Inflammatory macrophage treated with lipopolysaccharide for 1 hour (primary cell): Measurements from ENCODE around the gene ITIH3.

Source experiments
- DNase-seq, 2 donors: peaks; one replicate each; pipeline ENCODE4 v3.0.0-alpha.2; 2020 to 2022

ITIH3 gene

DNA sequence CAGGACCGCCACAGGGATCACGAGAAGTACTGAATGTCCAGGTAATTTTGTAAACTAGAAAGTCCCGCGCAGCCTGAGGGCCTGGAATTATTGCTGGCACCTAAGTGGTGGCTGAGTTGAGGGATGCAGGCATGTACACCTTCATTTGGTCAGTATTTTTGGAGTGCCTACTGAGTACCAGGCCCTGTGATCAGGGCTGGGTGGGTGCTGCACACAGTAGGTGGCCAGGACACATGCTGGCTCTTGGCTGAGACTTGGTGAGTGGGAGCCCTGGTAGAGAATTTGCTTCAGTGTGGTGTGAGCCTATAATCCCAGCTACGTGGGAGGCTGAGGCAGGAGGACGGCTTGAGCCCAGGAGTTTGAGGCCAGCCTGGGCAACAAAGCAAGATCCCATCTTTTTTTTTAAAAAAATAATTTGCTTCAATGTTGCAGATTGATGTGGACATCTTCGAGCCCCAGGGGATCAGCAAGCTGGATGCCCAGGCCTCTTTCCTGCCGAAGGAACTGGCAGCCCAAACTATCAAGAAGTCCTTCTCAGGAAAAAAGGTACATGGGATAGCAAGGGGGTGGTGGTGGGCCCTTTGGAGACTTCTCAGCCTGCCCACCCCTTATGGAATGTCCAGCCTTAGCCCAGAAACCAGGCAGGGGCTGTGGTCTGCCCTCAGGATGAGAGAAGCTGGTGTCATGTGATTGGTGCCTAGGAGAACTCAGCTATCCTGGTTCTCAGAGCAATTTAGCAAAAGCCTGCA is 14.6 kb upstream of the ITIH3 start:
- no peak for DNase-seq

DNA sequence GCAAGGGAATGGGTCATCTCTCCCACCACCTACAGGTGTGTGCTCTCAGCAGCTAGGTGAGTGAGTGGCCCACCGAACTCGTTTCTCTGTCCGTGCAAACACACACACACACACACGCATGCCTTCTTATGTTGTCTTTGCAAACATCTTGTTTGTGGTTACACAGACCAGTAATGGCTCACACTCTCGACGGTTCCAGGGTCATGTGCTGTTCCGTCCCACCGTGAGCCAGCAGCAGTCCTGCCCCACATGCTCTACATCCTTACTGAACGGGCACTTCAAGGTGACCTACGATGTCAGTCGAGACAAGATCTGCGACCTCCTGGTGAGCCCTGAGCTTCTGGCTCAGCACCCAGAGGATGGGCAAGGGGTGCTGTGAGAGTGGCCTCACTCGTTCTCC is 12.9 kb upstream of the ITIH3 start:
- DNase-seq: no peak

DNA sequence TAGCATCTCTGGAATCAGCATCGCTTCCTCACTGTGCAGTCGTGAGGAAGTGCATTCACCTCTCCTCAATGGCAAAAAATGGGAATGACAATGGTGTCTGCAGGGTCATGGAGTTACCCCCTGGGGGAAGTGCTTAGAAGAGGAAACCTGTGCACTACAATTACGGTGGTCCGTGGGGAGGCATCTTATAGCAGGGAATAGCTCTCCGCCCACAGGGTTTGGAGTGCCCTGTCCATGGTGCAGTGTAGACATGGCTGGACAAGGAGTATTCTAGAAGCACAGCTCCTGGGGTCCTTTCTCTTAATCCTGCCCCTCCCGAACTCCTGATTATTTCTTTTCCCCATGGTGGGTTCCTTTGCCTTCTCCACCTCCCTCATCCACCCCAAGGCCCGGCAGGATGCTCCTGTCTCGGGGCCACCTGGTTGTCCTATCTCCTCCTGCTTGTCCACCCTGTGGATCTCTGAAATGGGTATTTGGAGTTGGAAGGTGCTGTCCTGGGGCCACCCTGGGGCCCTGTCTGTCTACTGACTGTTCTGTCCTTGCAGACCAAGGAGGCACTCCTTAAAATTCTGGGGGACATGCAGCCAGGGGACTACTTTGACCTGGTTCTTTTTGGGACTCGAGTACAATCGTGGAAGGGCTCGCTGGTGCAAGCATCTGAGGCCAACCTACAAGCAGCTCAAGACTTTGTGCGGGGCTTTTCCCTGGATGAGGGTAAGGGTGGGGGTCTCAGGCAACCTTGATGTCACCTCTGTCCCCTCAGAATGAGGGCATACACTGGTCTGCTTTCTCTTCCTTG is 12.0 kb upstream of the ITIH3 start:
- no peak for DNase-seq

DNA sequence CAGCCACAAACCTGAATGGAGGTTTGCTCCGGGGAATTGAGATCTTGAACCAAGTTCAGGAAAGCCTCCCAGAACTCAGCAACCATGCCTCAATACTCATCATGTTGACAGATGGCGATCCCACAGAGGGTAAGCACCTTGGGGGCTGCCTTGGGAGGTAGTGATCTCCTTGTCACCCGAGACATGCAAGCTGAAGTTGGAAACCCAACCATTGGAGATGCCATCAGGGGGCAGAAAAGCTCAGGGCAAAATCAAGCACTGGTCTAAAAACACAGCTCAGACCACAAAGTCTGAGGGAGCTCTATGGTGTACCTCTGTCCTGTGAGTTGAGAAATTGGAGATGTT is 11.4 kb upstream of the ITIH3 start:
- no peak for DNase-seq

DNA sequence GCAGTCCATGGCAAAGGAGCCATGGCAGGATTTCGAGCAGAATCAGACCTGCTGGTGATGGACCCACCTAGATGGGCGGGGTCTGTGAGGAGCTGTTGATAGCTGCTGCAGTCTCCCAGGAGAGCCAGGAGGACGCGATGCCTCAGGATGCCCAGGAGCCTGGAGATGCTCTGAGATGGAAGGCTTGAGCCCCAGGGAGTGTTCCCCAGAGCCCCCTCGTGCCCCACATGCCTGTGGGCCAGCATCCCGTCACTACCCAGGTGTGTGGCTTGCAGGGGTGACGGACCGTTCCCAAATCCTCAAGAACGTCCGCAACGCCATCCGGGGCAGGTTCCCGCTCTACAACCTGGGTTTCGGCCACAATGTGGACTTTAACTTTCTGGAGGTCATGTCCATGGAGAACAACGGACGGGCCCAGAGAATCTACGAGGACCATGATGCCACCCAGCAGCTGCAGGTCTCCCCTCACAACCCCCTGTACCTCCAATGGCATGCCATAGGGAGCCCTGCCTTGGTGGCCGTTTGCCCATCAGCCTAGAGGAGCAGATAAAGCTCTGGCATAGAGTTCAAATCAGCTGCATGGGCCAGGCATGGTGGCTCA is 10.5 kb upstream of the ITIH3 start:
- DNase-seq: no peak

DNA sequence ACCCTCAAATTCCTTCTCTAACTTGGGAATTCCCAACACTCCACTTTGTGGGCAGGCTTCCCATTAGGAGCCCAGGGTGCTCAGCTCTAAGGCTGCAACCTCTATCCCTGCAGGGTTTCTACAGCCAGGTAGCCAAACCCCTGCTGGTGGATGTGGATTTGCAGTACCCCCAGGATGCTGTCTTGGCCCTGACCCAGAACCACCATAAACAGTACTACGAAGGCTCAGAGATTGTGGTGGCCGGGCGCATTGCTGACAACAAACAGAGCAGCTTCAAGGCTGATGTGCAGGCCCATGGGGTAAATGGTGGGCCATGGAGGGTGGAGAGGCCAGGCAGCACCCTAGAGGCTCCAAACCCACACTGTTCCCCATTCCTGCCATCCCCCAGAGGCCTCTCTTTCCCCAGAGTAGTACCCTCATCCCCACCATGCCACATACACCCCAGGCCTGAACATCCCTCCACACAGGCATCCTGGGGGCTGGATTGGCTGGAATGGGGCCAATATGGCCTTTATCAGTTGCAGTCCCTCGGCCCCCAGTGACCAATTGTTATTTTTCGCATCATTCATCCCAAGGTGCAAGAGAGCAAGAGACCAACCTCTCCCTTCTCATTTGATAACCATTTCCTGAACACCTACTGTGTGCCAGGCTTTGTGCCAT is 9.5 kb upstream of the ITIH3 start:
- DNase-seq: no peak

DNA sequence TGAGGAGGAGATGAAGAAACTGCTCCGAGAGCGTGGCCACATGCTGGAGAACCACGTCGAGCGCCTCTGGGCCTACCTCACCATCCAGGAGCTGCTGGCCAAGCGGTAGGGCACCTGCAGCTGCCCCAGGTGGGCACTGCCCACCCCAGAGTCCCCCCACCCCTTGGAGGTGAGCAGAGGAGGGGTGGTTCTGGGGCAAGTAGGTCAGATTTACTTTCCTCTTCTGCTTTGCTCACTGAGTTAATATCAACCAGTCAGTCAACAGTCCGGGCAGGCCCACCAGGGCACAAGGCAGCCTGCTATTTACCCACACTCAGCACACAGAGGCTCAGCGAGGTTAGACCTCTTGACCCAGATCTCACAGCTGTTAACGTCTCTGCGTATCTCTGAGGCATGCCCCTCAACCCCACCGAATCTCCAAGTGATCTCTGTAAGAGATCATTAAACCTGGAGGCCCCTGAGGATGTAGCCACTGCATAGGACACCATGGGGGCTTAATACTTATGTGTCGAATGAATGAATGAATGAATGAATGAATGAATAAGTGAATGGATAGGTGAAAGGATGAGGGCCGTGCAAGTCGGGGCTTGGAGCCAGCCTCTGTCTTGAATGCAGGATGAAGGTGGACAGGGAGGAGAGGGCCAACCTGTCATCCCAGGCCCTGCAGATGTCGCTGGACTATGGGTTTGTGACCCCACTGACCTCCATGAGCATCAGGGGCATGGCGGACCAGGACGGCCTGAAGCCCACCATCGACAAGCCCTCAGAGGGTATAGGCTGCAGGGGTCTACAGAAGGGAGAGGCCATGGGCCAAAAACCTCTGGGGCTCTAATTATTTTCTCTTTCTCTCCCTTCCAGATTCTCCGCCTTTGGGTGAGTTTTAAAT is 8.0 kb upstream of the ITIH3 start:
- no peak for DNase-seq

DNA sequence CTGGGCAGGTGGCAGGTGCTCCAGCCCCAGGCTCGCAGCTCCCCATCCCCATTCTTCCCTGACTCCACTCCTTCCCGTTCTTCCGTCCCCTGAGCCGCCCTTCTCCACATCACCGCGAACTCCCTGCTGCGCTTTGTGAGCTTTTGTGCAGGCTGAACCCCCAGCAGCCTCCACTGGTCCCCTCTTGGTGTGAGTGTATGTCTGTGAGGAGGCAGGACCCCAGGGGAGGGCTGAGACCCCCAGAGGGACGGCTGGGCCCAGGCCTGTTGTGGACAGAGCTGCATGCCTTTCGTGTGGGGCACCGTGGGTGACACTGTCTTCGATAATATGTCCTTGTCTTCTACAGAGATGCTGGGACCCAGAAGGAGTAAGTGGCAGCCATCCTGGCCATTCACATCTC is 7.3 kb upstream of the ITIH3 start:
- DNase-seq: no peak

DNA sequence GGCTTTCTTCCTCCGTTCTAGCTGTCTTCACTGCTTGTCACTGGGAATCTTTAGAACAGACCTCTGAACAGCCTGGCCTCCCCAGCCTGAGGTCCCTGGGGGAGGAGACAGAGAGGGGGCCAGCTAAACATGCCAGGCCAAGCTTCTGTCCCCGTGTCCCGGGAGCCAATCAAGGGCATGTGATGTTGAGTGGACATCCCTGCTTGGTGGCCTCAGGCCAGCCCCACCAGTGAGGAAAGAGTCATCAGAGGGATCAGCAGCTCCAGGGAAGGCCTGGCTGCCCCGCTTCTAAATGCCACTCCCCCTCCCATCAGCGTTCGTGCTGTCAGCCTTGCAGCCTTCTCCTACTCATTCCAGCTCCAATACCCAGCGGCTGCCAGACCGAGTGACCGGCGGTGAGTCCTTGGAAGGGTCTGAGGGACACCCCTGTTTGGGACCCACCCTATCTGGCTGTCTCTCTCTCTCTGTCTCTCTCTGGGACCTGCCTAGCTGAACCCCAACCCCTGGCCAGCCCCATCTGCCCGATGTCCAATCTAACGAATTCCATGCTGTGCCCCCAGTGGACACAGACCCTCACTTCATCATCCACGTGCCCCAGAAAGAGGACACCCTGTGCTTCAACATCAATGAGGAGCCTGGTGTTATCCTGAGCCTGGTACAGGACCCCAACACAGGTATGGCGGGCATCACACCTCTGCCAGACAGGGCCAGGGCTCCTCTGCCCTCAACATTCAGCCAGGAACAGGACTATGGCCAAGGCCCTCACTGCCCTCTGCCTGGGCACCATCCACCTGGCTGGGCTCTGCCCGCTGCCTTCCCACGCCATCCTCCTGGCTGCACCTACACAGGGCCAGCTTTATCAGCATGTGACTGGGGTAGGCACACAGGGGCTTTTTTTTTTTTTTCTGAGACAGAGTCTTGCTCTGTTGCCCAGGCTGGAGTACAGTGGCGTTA is 6.6 kb upstream of the ITIH3 start:
- DNase-seq: no peak

DNA sequence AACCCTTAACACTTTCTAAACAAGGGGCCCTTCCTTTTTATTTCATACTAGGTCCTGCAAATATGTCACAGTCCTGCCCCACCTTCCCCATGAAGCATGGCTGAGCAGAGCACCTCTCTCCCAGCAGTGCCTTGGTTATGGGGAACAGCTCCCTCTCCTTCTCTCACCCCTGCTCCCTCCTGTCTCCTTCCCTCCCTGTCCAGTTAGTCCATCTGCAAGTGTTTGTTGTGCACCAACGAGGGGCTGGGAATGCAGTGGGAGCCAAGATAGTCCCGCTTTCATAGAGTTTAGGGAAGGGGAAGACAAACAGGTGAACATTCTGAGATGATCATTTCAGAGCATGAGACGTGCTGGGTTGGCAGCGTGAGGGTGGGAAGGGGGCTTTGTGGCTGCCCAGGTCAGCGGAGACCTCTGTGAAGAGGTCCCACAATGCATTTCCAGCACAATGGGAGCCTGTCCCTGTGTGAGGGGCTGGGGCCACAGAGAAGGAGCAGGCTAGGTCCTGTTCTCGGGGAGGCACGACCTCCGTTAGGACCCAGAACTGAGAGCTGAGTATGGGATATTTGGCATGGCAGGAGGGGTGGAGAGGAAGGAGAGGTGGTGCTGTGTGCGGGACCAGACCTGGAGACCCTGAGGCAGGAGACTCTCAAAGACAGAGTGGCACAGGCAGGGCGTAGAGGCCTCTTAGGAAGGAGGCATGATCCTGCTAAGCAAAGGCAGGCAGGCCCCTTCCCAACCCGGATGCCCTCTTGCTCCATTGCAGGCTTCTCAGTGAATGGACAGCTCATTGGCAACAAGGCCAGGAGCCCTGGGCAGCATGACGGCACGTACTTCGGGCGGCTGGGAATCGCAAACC is 5.5 kb upstream of the ITIH3 start:
- no peak for DNase-seq

DNA sequence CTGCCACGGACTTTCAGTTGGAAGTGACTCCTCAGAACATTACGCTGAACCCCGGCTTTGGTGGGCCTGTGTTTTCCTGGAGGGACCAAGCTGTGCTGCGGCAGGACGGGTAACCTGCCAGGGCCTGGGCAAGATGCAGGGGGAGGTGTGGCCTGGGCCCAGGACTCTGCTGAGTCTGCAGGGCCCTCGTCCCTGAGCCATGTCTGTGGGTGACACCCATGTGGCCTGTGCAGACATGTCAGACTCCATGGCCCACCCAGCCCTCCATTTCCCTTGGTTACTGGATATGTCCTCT is 4.9 kb upstream of the ITIH3 start:
- DNase-seq: no peak

DNA sequence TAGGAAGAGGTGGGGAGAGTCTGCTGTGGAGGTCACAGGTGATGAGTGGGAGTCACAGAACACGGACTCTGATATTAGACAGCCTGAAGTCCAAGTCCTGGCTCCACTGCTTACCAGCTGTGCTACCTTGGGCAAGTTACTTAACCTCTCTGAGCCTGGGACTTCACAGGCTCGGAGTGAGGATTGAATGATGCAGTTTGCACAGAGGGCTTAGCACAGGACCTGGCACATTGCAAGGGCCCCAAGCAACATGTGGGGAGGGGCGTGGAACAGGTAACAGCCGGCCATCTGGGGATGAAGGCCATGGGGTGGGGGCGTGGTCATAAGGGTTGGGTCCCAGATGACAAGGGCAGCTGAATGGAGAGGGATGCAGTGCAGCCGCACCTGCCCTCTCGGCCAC is 4.3 kb upstream of the ITIH3 start:
- DNase-seq: no peak

DNA sequence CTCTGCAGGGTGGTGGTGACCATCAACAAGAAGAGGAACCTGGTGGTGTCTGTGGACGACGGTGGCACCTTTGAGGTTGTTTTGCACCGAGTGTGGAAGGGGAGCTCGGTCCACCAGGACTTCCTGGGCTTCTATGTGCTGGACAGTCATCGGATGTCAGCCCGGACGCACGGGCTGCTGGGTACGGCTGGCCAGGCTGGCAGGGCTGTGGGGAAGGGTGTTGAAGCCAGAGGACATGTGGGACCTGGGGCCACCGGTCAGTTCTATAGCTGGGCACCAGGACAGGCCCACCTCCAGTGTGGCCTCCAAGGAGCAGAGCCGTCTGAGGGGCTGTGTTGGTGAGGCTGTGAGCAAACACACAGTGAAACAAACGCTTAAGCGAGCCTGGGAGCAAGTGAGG is 3.9 kb upstream of the ITIH3 start:
- DNase-seq: no peak

DNA sequence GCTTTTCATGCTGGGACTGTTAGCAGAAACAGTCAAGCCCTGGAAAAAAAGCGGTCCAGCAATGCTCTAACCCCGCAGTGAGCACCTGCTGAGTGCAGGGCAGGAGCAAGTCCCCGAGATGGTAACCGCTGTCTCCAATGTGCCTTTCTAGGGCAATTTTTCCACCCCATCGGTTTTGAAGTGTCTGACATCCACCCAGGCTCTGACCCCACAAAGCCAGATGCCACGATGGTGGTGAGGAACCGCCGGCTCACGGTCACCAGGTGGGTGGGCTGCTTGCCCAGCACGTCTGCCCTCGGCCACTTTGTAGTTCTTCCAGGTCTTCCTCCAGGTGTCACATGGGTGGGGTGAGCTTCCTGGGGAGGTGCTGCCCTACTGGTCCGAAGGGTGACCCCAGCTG is 3.2 kb upstream of the ITIH3 start:
- DNase-seq: no peak

DNA sequence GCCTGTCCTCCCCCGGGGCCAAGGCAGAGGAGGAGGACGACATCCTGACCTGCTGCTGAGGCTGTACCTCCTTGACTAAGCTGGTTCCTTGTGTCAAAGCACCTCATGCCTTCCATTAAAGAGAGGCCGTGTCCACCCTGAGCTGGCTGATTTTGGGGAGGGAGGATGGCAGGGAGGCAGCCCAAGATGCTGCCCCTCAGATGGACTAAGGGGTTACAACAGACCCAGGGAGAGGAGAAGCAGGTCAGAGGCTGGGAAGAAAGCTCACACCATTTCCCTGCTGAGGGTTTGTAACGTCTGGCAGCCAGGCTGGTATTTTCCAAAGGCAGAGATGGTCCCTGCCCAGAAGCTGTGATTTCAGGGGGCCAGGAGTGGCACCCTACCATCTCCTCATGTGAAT is 2.7 kb upstream of the ITIH3 start:
- no peak for DNase-seq

DNA sequence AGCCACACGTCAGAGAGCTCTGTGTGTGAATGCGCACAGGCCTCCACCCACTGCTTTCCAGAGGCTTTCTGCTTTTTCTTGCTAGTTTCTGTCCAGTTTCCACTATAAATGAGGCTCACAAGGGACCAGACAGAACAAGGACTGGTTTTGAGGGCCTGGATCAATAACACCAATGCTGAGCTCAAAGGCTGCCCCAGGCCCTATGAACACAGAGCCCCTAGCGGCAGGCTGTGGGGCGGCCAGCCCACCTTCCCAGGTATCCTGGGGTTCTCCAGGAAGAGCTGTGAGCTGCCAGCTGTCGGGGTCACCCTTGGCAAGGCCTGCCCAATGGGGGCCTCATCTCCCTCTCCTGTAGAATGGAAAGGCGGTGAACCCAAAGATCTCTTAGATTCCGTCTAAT is 2.2 kb upstream of the ITIH3 start:
- no peak for DNase-seq

DNA sequence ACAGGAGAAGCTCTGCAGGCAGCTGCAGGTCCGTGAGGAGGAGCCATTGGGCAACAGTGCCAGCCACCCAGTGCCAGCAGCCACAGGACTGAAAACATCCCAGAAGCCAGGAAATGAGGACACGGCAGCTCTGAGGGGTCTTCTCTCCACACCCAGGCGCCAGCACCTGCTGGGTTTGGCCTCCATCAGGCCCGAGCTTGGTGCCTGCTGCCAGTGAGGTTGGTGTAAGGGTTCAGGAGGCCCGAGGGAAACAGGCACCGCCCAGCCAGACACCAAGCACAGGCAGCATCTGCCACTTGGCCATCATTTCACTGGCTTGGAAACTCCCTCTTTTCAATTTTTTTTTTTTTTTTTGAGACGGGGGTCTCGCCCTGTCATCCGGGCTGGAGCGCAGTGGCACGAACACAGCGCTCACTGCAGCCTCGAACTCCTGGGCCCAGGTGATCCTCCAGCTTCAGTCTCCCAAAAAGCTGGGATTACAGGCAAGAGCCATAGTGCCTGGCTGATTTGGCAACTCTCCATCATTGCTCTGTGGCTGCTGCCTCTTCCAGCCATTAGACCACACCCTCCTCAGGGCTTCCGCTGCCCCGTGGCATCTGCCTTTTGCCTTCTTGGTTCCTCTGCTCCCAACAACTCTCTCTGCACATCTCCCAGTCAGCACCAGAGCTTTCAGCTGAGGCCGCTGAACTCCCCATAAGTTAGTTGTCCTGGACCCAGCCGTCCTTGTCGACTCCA is 1.5 kb upstream of the ITIH3 start:
- DNase-seq: peak in 1 of 2 donors; percentile 26

DNA sequence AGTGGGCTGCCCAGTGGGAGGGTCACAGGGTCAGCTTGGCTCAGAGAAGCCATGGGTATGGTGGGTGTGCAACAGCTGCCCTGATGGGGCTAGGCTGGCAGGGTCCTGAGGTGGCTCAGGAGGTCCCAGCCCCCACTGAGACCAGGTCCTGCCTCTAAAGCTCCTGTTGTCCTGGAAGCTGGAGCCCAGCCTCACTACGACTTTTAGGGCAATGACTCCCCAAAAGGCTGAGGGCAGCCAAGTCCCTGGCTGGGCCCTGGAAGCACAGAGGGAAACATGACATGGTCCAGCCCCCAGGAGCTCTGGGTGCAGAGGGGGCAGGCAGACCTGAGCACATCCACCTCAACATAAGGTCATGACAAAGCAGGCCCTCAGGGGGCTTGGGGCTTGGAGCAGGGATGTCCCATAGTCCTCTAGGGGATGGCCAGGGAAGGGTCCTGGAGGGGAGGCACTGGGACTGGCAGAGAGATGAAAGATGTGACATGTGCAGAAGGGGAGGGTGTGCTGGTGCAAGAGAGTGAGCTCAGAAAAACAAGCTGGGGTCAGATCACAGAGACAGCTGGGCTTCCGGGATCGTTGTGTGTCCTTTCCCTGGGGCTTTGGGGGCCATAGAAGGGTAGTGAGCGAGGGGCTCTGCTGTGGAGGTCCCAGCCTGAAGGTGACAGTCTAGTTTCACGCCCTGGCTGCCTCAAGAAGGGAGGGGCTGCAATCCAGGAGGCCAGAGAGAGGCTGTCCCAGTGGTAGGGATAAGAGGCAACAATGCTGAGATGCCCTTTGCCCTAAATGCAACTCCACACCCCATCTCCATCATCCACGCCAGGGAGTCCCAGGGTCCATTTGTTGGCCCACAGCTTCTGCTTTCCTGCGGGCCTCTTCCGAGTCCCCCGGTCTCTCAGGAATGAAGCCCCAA is 639 bp upstream of the ITIH3 start:
- no peak for DNase-seq
